ENCODE results near the gene PAIP2. TPM values are rescaled to one million over a fixed set of nuclear protein-coding genes. Genes with fewer than 3 reads are reported as not detected.
"Not testable (repeated sequence)": the region's sequence is repeated elsewhere in the genome, so short reads cannot be mapped to it uniquely, and the experiment has no call there.

Gene PAIP2
- total RNA-seq, 1 donor = 47.8 TPM

- H3K4me1 ChIP-seq (ENCODE audit: insufficient read depth, low read length) = peaks cover 4% of the 10 kb centered on the region
- no peak overlapping the region for H3K4me3 ChIP-seq (ENCODE audit: insufficient read depth, low read length)
- H3K4me2 ChIP-seq (ENCODE audit: insufficient read depth, low read length) = no peak overlapping the region
- peaks cover 71% of the 10 kb centered on the region for H4K20me1 ChIP-seq (ENCODE audit: insufficient read depth, low read length)
- no peaks in the 10 kb centered on the region for H3K9me3 ChIP-seq (ENCODE audit: low read depth, low read length)
- DNase-seq (ENCODE audit: insufficient read length, low spot score, missing footprints) = no peak
- no peak overlapping the region for H2AFZ ChIP-seq (ENCODE audit: low read length)
- no peak overlapping the region for H3K27ac ChIP-seq (ENCODE audit: low read depth, low read length)
- peaks cover 97% of the 10 kb centered on the region for H3K79me2 ChIP-seq (ENCODE audit: insufficient read depth, low read length)
- peaks cover 8% of the 10 kb centered on the region for H3K36me3 ChIP-seq (ENCODE audit: insufficient read depth, low read length)
- no peak for TF ChIP-seq CTCF (IDR thresholded peaks at IDR 0.05; ENCODE audit: extremely low read depth, low read depth, low read length)
- H3K27me3 ChIP-seq (ENCODE audit: insufficient read depth, low read length) = no peaks in the 10 kb centered on the region
Observed at GRCh38 chr5:139354186-139354585, 12.5 kb downstream of the PAIP2 start.

- H3K4me2 ChIP-seq (ENCODE audit: insufficient read depth, low read length); H3K9me3 ChIP-seq (ENCODE audit: low read depth, low read length); H3K27ac ChIP-seq (ENCODE audit: low read depth, low read length); H3K4me1 ChIP-seq (ENCODE audit: insufficient read depth, low read length); H2AFZ ChIP-seq (ENCODE audit: low read length); H3K36me3 ChIP-seq (ENCODE audit: insufficient read depth, low read length); H3K4me3 ChIP-seq (ENCODE audit: insufficient read depth, low read length); H3K27me3 ChIP-seq (ENCODE audit: insufficient read depth, low read length); DNase-seq (ENCODE audit: insufficient read length, low spot score, missing footprints): not testable (repeated sequence)
- Histone ChIP-seq H4K20me1 (ENCODE audit: insufficient read depth, low read length) (peaks cover 67% of the 10 kb centered on the region), H3K79me2 (ENCODE audit: insufficient read depth, low read length) (peaks cover 95% of the 10 kb centered on the region)
Observed at GRCh38 chr5:139355900-139356299, 14.2 kb downstream of the PAIP2 start.

- no peak for DNase-seq (ENCODE audit: insufficient read length, low spot score, missing footprints)
- Histone ChIP-seq H2AFZ (ENCODE audit: low read length) (no peak overlapping the region), H4K20me1 (ENCODE audit: insufficient read depth, low read length) (peaks cover 59% of the 10 kb centered on the region), H3K27me3 (ENCODE audit: insufficient read depth, low read length) (no peaks in the 10 kb centered on the region), H3K4me3 (ENCODE audit: insufficient read depth, low read length) (no peak overlapping the region), H3K4me1 (ENCODE audit: insufficient read depth, low read length) (peaks cover 10% of the 10 kb centered on the region), H3K79me2 (ENCODE audit: insufficient read depth, low read length) (peaks cover 92% of the 10 kb centered on the region), H3K4me2 (ENCODE audit: insufficient read depth, low read length) (no peak overlapping the region), H3K36me3 (ENCODE audit: insufficient read depth, low read length) (peaks cover 8% of the 10 kb centered on the region), H3K9me3 (ENCODE audit: low read depth, low read length) (no peaks in the 10 kb centered on the region), H3K27ac (ENCODE audit: low read depth, low read length) (no peak overlapping the region)
- no peak for TF ChIP-seq CTCF (IDR thresholded peaks at IDR 0.05; ENCODE audit: extremely low read depth, low read depth, low read length)
Observed at GRCh38 chr5:139358064-139358463, 16.4 kb downstream of the PAIP2 start.

GRCh38 chr5:139360384-139360783 lies 18.7 kb downstream of the PAIP2 start:
- no peak overlapping the region for H3K4me3 ChIP-seq (ENCODE audit: insufficient read depth, low read length)
- peaks cover 42% of the 10 kb centered on the region for H4K20me1 ChIP-seq (ENCODE audit: insufficient read depth, low read length)
- H3K27me3 ChIP-seq (ENCODE audit: insufficient read depth, low read length) = no peaks in the 10 kb centered on the region
- H3K4me2 ChIP-seq (ENCODE audit: insufficient read depth, low read length) = no peak overlapping the region
- peaks cover 81% of the 10 kb centered on the region for H3K79me2 ChIP-seq (ENCODE audit: insufficient read depth, low read length)
- no peaks in the 10 kb centered on the region for H3K9me3 ChIP-seq (ENCODE audit: low read depth, low read length)
- peaks cover 10% of the 10 kb centered on the region for H3K4me1 ChIP-seq (ENCODE audit: insufficient read depth, low read length)
- H3K36me3 ChIP-seq (ENCODE audit: insufficient read depth, low read length) = peaks cover 15% of the 10 kb centered on the region
- no peak overlapping the region for H2AFZ ChIP-seq (ENCODE audit: low read length)
- TF ChIP-seq CTCF (IDR thresholded peaks at IDR 0.05; ENCODE audit: extremely low read depth, low read depth, low read length) = no peak
- no peak for DNase-seq (ENCODE audit: insufficient read length, low spot score, missing footprints)
- no peak overlapping the region for H3K27ac ChIP-seq (ENCODE audit: low read depth, low read length)
